Upper lobe of left lung (tissue), 4 donors: Measurements from ENCODE around the gene TRAF2.

Source experiments
- EP300 ChIP-seq, 4 donors: sonication (generic); formaldehyde crosslinking; IDR thresholded peaks; one replicate each; pipeline ENCODE4 v1.5.1; 2017; ENCODE audit warnings: antibody characterized with exemption in 4 of 4, control low read depth in 2 of 4
- POLR2A ChIP-seq, 4 donors: fragments of 450-650 bp; IDR thresholded peaks; one replicate each; pipeline ENCODE4 v1.5.1; 2016 to 2017; ENCODE audit warnings: antibody characterized with exemption in 4 of 4, mild to moderate bottlenecking in 2 of 4
- POLR2AphosphoS5 ChIP-seq, 2 donors: sonication (generic); formaldehyde crosslinking; IDR thresholded peaks; one replicate each; pipeline ENCODE4 v1.5.1; 2017; ENCODE audit warnings: antibody characterized with exemption in 2 of 2
- TF ChIP-seq, protein P1 (sequence below), 6 experiments: fragments of 450-650 bp in 4 of 6; fragments of 200-600 bp in 2 of 6; sonication (generic) in 2 of 6; IDR thresholded peaks; one replicate each; pipeline ENCODE4 v1.5.1; 2016 to 2019; ENCODE audit warnings: antibody characterized with exemption in 6 of 6

DNA sequence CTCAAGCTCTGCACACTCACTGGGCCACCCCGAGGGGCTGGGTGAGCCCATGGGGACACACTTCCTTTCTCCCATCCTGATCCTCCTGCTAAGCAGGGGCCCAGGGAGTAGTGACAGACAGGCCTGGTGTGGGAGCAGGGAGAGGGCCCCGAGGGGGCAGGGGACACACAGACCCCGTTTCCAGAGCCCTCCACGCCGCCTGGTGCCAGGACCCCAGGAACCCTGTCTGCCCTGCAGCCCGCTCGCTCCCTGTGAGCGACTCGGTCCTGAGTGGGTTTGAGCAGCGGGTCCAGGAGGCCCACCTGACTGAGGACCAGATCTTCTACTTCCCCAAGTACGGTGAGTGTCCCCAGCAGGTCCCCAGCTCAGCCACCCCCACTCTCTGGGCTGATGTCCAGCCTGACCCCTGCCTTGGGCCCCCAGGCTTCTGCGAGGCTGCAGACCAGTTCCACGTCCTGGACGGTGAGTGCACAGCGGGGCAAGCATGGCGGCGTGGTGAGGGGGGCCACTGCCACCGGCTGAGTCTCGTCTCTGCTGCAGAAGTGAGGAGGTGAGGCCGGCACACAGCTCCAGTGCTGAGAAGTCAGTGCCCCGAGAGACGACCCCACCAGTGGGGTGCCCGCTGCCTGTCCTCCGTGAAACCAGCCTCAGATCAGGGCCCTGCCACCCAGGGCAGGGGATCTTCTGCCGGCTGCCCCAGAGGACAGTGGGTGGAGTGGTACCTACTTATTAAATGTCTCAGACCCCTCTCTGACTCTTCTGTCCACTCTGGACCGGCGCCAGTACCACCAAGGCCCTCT is 60.1 kb downstream of the TRAF2 start:
- TF ChIP-seq, protein P1, sequence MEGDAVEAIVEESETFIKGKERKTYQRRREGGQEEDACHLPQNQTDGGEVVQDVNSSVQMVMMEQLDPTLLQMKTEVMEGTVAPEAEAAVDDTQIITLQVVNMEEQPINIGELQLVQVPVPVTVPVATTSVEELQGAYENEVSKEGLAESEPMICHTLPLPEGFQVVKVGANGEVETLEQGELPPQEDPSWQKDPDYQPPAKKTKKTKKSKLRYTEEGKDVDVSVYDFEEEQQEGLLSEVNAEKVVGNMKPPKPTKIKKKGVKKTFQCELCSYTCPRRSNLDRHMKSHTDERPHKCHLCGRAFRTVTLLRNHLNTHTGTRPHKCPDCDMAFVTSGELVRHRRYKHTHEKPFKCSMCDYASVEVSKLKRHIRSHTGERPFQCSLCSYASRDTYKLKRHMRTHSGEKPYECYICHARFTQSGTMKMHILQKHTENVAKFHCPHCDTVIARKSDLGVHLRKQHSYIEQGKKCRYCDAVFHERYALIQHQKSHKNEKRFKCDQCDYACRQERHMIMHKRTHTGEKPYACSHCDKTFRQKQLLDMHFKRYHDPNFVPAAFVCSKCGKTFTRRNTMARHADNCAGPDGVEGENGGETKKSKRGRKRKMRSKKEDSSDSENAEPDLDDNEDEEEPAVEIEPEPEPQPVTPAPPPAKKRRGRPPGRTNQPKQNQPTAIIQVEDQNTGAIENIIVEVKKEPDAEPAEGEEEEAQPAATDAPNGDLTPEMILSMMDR (IDR thresholded peaks at IDR 0.05), result no peak
- TF ChIP-seq POLR2A (IDR thresholded peaks at IDR 0.05) (no peak), EP300 (IDR thresholded peaks at IDR 0.05) (no peak), POLR2AphosphoS5 (IDR thresholded peaks at IDR 0.05) (no peak)
